CD4-positive, alpha-beta T cell treated with Interleukin-12 subunit alpha and Interleukin-12 subunit beta, for 1 hour (primary cell): Measurements from ENCODE around the gene ARHGEF7.
"Not testable (repeated sequence)": the region's sequence is repeated elsewhere in the genome, so short reads cannot be mapped to it uniquely, and the experiment has no call there.

ENCODE experiments used
- DNase-seq: peaks from one replicate; pipeline ENCODE4 v3.0.0-alpha.2; 2020

ARHGEF7 gene

GRCh38 chr13:111174377-111175114 is 59.4 kb downstream of the ARHGEF7 start:
- no peak for DNase-seq

DNA sequence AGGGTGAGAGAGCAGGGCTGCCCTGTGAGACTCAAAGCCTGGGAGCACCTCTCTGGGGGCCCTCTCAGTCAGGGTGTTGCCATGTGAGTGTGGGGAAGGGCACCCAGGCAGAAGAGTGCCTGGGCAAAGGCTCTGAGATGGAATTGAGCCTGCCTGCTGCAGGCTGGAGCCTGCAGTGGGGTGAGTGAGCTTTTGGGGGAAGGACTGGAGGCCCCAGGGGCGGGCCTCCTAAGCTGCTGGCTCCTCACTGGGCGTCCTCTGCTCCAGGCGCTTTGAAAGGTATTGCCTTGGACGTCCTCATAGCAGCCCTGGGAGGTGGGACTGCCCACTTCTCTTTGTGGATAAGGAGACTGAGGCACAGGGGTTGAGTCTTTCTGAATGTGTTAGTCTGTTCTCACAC is 60.3 kb downstream of the ARHGEF7 start:
- no peak for DNase-seq

DNA sequence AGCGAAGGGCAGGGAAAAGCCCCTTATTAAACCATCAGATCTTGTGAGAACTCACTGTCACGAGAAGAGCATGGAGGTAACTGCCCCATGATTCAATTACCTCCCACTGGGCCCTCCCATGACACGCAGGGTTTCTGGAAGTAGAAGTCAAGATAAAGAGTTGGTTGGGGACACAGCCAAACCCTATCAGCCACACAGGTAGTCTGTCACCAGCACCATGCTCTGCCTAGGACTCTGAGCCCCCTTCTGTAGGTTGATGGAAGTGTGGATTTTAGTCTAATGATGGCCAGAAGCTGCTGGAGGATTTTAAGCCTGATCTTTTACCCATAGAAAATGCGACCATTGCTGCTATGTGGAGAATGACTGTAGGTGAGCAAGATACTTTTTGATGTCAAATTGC is 60.8 kb downstream of the ARHGEF7 start:
- DNase-seq = no peak

GRCh38 chr13:111176421-111176820 is 61.3 kb downstream of the ARHGEF7 start:
- DNase-seq = no peak

- DNase-seq = peak; percentile 67
Measured at GRCh38 chr13:111177081-111177711, 62.1 kb downstream of the ARHGEF7 start.

GRCh38 chr13:111177921-111178320 is 62.8 kb downstream of the ARHGEF7 start:
- DNase-seq = no peak

DNA sequence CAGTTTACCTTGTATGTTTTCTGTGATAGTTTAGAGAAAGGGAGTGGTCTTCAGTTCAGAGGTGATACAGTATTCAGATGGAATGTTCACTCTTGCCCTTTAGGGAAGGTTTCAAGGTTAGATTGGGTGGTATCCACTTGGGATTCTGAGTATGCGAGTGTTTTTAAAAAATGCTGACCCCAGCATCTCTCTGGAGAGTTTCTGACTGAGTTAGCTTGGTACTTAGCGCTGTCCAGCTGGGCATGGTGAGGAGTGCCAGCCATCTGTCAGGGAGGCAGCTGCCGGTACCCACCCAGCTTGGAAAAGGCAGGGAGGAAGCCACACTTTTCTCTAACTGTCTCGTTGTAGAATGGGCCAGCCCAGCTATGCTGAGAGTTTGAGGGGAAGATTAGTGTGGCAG is 63.3 kb downstream of the ARHGEF7 start:
- DNase-seq = no peak

- no peak for DNase-seq
Measured at GRCh38 chr13:111179908-111180760, 65.0 kb downstream of the ARHGEF7 start.

DNA sequence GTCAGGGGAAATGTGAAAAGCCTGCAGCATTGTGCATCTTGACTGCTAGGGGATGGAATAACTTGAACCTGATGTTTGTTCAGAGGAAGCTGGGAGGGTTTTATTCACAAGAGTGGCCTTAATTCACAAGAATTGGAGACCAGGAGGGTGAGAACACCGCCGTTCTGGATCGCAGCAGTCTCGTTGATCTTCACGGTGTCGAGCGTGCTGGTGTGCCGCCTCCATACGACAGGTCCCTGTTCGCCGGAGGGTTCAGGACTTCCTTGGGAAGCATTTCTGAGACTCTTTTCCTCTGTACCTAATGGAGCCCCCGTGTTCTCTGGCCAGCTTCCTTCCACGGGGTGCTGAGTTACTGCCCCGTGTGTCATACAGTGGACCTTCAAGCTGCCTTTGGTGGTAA is 66.9 kb downstream of the ARHGEF7 start:
- no peak for DNase-seq

GRCh38 chr13:111183087-111183645 is 68.1 kb downstream of the ARHGEF7 start:
- DNase-seq = peak; percentile 24

- DNase-seq = no peak
Measured at GRCh38 chr13:111183959-111184358, 68.8 kb downstream of the ARHGEF7 start.

DNA sequence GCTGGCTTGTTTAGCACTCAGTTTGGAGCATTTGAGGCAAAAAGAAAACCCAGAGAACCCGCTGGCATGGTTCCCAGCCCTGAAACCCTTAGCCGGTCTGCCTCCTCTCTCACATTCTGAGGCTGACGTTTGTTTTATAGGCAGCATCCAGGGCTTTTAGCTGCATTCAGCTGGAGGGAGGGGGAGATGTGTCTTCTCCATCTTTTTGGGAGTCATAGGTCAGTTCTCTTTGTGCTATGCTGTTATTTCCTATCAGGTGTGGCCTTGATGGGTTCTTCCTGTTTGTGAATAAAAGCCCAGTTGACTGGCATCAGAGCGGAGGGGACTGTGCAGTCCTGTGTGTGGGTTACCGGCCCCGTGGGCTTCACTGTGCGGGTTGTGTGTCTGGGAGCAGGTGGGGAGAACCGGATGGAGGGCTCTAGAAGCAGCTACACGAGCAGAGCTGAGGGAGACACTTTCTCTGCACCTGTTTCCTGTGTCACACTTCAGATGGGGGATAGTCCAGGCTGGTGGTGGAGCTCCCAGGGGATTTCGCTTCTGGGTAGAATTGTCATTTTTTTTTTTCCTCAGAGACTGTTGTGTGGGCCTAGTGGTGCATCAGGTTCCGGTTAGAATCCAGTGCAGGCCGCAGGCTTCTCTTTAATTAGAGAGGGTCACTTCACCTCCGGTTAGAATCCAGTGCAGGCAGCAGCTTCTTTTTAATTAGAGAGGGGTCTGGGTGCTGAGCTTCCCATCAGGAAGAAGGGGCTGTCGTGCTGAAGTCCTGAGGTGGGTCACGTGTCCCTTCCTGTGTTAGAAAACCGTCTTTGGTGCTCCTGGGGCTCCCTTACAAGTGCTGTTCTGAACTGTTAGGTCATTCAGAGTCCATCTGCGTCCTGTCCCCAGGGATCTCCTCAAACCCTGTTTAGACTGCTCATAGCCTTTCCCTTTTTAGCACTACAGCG is 69.6 kb downstream of the ARHGEF7 start:
- peak; percentile 46 for DNase-seq

- no peak for DNase-seq
Measured at GRCh38 chr13:111186305-111186935, 71.3 kb downstream of the ARHGEF7 start.

DNA sequence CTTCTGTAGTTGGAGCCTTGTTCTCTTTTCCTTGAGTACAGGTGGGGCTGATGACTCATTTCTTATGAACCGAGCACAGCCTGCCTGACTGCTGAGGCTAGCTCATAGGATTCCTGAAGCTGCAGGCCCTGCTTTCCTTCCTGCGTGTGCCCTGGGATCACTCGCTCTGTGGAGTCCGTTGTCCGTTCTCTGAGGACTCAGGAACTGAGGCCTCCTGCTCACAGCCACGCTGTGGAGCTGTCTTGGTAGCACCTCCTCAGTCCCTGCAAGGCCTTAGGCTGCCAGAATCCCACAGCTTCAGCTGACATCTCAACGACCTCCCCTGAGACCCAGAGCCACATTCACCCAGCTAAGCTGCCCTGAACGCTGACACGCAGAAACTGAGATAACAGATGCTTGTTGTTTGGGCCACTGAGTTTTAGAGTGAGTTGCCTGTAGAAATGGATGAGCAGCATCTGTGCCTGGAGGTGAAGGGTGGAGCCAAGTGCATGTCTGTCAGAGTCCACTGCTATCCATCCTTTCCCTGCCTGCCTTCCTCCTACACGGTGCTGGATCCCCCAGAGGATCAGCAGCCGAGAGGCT is 72.9 kb downstream of the ARHGEF7 start:
- no peak for DNase-seq

DNA sequence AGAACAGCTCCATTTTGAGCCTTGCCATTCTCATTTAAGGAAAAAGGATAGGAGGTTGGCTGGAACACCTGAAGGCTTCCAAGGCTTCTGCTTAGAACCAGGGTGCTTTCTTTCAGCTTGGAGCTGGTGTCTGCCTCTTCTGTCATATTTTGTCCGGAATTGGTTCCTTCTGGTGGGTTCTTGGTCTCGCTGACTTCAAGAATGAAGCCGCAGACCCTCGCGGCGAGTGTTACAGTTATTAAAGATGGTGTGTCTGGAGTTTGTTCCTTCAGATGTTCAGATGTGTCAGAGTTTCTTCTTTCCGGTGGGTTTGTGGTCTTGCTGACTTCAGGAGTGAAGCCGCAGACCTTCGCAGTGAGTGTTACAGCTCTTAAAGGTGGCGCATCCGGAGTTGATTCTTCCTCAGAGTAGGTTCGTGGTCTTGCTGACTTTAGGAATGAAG is 74.0 kb downstream of the ARHGEF7 start:
- DNase-seq = peak; percentile 71

GRCh38 chr13:111189516-111189915 is 74.4 kb downstream of the ARHGEF7 start:
- DNase-seq = not testable (repeated sequence)

GRCh38 chr13:111193223-111193622 is 78.1 kb downstream of the ARHGEF7 start:
- not testable (repeated sequence) for DNase-seq

GRCh38 chr13:111194651-111195050 is 79.5 kb downstream of the ARHGEF7 start:
- DNase-seq = not testable (repeated sequence)

DNA sequence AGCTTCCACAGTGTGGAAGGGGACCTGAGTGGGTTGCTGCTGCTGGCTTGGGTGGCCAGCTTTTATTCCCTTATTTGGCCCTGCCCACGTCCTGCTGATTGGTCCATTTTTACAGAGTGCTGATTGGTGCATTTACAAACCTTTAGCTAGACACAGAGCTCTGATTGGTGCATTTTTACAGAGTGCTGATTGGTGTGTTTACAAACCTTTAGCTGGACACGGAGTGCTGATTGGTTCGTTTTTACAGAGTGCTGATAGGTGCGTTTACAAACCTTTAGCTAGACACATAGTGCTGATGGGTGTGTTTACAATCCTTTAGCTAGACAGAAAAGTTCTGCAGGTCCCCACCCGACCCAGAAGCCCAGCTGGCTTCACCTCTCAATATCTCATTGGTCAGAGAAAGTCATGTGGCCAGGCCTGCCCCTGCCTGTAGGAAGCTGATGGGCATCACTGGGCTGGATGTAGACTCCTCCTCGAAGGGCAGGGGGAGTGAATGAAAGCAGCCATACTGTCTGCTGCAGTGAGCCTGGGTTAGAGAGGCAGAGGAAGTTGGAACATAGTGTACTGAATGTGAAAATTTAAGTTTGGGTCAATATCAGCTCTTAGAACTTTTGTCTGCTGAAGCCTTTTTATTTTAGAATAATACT is 83.7 kb downstream of the ARHGEF7 start:
- DNase-seq = not testable (repeated sequence)

DNA sequence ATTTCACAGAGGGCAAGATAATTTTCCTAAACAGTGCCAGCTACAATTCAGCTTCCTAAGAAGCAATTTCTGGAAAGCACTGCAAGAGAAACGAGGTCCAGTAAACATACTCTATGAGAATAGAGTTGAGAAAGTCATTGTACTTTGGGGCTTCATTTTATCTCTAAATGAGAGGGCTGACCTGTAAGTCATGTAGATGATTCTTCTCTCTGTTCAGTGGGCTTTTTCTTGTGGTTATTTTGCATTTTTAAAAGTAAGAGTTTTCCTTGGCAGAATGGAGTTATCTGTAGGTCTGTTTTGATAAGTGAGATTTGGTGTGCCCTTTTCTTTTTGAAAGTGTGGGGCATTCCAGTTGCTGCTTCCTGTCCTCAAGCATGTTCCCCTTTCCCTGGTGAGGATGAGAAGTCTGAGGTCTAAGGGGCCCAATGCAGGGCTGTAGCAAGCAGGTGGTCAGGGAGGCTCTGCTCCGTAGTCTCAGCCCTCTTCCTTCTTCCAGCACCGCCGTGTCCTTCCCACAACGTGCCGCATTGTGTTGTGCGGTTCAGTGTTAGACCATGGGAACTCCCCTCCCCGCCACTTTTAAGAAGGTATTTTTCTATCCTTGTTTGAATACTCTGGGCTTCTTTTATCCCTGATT is 86.3 kb downstream of the ARHGEF7 start:
- no peak for DNase-seq
